Epithelial cell of esophagus (primary cell): ENCODE results near the gene MAP6D1.

Source experiments
- DNase-seq: peaks from one replicate; pipeline ENCODE4 v3.0.0; 2010; ENCODE audit warnings: low read depth
- H3K4me3 ChIP-seq: 2 replicates; pipeline ENCODE4 v1.5.1; 2011; ENCODE audit warnings: mild to moderate bottlenecking, low read length, control low read depth
- TF ChIP-seq, protein P1 (sequence below): IDR thresholded peaks from 2 replicates; pipeline ENCODE4 v1.5.1; 2011; ENCODE audit warnings: low read depth, mild to moderate bottlenecking, low read length, control low read depth, inconsistent platforms; ENCODE audit not compliant: insufficient read depth; ENCODE audit errors: missing control alignments

The MAP6D1 gene

GRCh38 chr3:183854318-183855035 is 29.1 kb upstream of the MAP6D1 start:
- no peak overlapping the region for H3K4me3 ChIP-seq
- TF ChIP-seq, protein P1, sequence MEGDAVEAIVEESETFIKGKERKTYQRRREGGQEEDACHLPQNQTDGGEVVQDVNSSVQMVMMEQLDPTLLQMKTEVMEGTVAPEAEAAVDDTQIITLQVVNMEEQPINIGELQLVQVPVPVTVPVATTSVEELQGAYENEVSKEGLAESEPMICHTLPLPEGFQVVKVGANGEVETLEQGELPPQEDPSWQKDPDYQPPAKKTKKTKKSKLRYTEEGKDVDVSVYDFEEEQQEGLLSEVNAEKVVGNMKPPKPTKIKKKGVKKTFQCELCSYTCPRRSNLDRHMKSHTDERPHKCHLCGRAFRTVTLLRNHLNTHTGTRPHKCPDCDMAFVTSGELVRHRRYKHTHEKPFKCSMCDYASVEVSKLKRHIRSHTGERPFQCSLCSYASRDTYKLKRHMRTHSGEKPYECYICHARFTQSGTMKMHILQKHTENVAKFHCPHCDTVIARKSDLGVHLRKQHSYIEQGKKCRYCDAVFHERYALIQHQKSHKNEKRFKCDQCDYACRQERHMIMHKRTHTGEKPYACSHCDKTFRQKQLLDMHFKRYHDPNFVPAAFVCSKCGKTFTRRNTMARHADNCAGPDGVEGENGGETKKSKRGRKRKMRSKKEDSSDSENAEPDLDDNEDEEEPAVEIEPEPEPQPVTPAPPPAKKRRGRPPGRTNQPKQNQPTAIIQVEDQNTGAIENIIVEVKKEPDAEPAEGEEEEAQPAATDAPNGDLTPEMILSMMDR = no peak
- DNase-seq = no peak

DNA sequence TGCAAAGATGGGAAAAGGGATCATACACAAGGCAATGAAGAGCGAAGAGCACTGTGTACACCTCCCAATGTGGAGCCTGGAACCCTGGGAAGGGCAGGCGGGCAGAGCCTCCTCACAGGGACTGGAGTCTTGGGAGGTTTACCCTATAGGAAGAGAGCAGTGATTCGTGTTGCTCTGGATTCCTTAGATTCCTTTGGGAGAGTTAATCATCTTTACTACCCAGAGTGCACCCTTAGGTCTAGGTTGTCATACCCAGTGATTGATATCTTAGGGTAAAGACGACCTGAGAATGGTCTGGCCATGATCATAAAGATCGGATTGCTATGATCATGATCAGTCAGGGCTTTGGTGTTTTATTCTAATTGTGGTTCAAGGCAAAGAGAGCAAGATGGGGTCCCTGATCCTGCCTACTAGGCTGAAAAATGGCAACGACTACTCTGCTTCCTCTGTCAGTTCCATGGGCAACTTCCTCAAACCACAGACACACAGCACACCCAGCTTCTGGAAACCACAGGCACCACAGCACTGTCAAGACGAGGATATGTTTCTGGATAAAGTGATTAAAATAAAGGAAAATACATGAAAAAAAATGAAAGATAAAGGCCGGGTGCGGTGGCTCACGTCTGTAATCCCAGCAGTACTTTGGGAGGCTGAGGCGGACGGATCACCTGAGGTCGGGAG is 20.4 kb upstream of the MAP6D1 start:
- TF ChIP-seq, protein P1 = no peak
- H3K4me3 ChIP-seq = no peak overlapping the region
- DNase-seq = peak; percentile 73

DNA sequence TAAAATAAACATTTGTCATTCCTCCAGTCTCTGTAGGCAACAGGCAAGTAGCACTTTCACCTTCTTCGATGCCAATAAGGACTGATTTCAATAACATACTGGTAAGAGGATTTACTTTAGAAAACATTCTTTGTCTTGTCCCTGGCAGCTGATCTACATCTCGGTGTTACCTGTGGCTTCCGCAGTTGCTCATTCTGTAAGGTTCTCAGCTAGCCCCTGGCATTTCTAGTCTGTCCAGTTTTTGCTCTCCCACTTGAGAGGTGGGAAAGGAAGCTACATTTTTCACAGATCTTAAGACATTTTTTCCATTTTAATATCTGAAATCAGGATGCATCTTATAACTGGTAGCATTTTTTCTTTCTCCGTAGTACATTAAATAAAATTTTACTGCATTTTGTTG is 19.7 kb upstream of the MAP6D1 start:
- DNase-seq = peak; percentile 66
- no peak overlapping the region for H3K4me3 ChIP-seq
- TF ChIP-seq, protein P1 = no peak

GRCh38 chr3:183844606-183845005 is 19.2 kb upstream of the MAP6D1 start:
- DNase-seq = peak; percentile 88
- TF ChIP-seq, protein P1 = no peak
- H3K4me3 ChIP-seq = no peak overlapping the region

GRCh38 chr3:183839751-183840150 is 14.4 kb upstream of the MAP6D1 start:
- no peak for DNase-seq
- TF ChIP-seq, protein P1 = no peak
- no peak overlapping the region for H3K4me3 ChIP-seq

DNA sequence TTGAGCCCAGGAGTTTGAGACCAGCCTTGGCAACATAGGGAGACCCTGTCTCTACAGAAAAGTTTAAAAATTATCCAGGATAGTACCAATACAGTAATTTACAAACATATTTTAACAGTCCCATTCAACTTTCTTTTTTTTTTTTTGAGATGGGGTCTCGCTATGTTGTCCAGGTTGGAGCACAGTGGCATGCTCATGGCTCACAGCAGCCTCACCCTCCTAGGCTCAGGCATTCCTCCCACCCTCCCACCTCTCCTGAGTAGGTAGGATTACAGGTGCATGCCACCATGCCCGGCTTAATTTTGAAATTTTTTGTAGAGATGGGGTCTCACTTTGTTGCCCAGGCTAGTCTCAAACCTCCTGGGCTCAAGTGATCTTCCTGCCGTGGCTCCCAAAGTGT is 12.5 kb upstream of the MAP6D1 start:
- no peak overlapping the region for H3K4me3 ChIP-seq
- TF ChIP-seq, protein P1 = no peak
- no peak for DNase-seq
